HG03558 (cell line): ENCODE measurements around the gene RNF145.

Source experiments
- ATAC-seq: cut with Tn5 transposase; IDR thresholded peaks from one replicate; pipeline ENCODE4 v1.9.1; 2021; ENCODE audit warnings: moderate number of reproducible peaks; ENCODE audit not compliant: unreplicated experiment; ENCODE audit errors: extremely low read depth

The RNF145 gene

GRCh38 chr5:159198063-159199036 lies 11.0 kb downstream of the RNF145 start:
- peak; percentile 81 for ATAC-seq

DNA sequence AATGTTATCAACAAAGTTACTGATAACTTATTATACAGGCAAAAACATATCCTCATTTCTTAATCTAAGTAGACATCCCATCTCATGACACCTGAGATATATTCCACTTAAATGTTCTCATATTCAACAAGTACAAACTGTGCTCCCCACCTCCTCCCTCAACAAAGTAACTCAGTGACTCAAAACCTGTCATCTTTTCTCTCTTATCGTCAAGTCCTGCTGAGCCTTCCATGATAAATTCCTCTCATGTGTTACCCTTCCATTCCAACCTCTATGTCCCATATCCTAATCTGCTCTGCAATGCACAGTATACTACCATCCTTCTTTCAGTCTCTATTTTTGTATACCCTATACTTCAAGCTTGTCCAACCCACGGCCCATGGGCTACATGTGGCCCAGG lies 13.6 kb downstream of the RNF145 start:
- no peak for ATAC-seq

- no peak for ATAC-seq
These were observed 19.2 kb downstream of the RNF145 start for GRCh38 chr5:159190170-159190569.

DNA sequence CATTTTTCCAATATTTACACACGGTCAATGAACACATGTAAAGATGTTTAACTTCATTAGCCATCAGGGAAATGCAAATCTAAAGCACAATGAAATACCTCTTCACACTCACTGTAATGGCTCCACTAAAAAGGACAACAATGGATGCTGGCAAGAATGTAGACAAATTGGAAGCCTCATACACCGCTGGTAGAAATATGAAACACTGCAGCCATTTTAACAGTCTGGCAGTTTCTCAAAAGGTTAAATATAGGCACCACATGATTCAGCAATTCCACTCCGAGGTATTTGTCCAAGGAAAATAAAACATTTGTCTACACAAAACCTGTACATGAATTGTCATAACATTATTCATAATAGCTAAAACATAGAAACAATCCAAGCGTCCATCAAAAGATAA lies 20.0 kb downstream of the RNF145 start:
- no peak for ATAC-seq

DNA sequence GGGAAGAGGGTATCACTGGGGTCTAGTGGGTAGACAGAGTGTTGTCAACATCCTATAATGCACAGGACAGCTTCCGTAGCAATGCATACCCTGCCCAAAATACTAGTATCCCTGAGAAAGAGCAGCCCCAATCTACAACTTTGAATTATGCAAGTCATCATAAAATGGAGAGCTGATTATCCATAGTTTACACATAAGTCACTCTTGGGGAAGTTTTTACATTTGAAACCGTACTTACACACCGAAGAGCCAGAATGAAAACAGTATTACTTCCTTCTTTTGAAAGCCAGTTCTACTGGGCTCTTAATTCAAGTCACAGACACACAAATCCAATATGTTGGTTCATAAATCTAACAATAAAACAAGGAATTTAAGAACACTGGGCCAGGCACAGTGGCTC lies 21.6 kb downstream of the RNF145 start:
- no peak for ATAC-seq

DNA sequence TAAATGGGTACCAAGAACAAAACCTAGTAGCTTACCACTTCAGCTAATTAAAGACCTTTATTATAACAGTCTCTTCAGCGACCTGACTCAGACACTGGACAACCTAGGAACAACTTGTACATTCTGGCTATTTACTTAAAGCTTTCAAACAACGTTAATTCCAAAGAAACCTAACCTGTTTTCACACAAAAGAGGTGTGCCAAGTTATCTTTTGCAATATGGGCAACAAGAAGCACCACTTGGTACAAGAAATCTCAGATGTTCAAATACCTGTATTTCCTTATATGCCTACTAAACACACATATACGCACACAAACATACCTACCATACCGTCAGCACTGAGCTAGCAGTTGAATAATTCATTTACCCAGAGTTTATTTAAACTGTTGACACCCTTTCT lies 23.0 kb downstream of the RNF145 start:
- ATAC-seq, result no peak

DNA sequence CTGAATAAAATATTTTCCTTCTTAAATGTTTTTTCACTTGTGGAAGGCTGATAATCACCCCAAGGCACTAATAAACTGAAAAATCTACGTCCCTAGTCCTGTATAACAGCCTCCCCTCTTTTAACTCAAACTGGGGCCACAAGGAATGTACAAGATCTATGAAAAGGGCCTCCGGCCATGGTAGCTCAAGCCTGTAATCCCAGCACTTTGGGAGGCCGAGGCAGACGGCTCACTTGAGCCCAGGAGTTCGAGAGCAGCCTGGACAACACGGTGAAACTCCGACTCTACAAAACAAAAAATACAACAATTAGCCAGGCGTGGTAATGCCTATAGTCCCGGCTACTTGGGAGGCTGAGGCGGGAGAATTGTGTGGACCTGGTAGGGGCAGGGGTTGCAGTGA lies 23.6 kb downstream of the RNF145 start:
- ATAC-seq, result no peak

DNA sequence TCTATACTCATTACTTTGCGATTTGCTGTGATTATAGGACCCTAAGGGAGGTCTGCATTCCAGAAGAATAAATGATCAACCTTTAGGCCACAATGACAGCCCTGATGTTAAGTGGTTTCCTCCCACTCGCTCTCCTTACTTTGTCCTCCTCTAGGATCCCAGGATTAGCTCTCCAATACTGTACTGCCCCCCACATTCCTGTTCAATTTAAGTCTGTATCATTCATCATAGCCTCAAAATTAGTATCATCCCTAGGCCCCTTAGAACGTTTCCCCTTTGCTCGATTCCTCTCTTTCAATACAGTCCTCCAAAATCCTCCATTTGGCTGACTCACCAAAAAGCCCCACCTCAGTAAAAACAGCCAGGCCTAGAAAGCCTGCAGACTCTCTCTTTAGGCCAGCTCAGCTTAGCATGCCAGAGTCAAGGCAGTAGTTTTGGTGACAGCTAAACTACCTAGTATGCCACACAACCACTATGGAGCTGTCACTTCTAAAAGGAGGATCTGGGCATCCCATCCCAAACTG lies 24.4 kb downstream of the RNF145 start:
- ATAC-seq, result peak; percentile 36

- ATAC-seq, result no peak
These were observed 25.1 kb downstream of the RNF145 start for GRCh38 chr5:159184236-159184635.

DNA sequence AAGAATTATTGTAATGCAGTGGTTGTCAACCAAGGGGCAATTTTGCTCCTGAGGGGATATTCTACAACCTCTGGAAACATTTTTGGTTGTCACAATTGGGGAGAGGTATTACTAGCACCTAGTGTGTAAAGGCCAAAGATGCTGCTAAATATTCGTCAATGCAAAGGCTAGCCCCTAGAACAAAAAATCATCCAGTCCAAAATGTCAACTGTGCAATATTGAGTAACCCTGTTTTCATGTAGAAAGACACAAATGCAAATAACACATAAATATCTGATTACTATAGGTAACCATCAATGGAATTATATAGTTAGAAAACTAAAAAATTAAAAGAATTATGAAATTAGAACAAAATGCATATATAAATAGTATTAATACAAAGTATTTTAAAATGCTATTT lies 26.1 kb downstream of the RNF145 start:
- no peak for ATAC-seq

DNA sequence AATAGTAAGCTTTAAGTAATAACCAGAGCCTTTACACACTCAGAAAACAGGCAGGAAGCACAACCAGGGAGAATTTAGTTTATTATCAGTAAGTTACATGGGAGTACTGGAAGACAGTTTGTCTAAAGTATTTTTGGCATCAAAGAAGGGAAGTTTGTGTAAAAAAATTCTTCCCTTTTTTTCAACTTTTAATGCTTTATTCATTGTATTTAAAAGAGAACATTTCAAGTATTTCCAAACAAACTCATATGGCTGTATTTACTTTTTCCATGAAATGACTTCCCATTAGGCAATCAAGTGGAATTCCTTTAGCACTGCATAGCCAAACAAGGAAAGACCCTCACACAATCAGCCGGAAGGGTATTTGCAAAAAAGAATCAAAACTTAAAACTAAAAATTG lies 26.7 kb downstream of the RNF145 start:
- no peak for ATAC-seq

DNA sequence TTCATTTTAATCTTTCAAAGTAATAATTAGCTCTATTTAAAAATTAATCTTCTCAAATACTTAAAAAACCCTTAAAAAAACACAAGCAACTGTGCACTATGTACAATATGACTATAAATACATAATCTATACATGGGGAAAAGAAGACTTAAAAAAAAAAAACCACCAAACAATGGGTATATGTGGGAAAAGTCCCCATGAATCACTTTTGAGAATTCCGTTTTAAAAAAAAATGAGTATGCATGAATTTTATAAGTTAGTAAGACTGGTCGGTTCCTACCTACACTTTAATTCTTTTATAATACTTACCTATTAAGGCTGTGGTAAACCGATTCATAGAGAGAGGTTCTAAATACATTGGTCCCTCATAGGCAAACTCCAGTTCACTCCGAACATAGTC lies 27.7 kb downstream of the RNF145 start:
- ATAC-seq, result no peak

GRCh38 chr5:159181152-159181551 lies 28.2 kb downstream of the RNF145 start:
- no peak for ATAC-seq

GRCh38 chr5:159179529-159180305 lies 29.6 kb downstream of the RNF145 start:
- no peak for ATAC-seq

- ATAC-seq, result peak; percentile 52
These were observed 30.4 kb downstream of the RNF145 start for GRCh38 chr5:159178978-159179377.

DNA sequence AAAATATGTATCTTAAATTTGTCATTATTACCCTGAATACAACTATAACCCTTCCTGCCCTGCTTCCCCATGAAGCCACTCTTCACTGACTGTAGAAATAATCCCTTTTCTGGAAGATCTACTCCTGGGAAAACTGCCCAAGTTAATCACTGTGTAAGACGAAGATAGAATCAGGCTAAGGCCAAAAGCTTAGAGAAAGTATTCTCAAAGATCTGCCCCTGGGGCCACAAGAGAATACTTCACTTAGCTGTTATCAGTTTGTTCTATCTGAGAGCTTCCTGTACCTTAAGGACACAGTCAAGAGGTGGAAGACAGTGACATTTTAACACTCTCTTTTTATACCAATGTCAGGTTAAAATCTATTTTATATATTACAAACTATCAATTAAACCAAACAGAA lies 33.8 kb downstream of the RNF145 start:
- ATAC-seq, result no peak

DNA sequence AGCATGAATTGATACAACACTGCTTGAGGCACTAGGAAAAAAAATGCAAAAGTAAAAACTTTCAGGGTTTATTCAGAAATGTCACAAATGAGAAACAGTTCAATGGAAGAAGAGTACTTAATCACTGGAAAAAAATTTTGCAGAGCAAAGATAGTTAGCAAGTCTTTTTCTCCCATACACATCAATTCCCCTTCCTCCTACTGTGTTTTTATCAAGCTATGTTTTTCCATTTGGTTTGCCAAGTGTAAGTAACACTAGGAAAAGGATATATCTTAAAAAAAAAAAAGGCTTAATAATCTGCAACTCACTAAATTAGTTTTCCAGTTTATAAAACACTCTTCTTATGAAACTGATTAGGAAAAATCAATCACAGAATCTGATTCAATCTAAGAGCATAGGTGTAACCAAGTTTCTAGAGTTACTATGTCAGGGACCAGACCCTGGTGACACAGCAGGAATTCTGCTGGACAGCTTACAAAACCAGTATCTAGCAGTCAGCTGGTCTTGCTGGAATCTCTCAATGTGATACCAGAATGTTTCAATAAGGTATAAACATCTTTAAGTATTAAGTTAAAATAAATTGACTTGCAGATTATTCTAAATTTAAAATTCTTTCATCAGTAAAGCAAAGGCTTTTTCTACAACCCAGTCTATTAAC lies 34.7 kb downstream of the RNF145 start:
- no peak for ATAC-seq

DNA sequence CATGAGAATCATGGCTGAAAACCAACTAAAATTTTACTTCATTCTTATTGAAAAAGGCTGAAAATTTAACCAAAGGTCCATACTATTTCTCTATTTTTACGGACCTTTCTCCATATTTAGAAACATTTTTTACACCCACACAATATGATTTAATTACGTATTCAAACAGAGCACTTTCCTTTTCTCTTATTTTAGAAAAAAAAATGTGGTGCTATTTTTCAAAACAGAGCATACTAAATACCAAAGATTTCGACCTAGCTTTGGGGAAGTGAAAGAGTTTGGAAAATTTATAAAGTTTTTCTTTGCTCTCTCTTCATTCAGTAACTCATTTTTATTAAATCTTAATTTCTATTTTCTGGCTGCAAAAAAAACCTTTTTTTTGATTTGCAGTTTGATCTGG lies 38.1 kb downstream of the RNF145 start:
- no peak for ATAC-seq

- ATAC-seq, result no peak
These were observed 39.3 kb downstream of the RNF145 start for GRCh38 chr5:159170021-159170420.

DNA sequence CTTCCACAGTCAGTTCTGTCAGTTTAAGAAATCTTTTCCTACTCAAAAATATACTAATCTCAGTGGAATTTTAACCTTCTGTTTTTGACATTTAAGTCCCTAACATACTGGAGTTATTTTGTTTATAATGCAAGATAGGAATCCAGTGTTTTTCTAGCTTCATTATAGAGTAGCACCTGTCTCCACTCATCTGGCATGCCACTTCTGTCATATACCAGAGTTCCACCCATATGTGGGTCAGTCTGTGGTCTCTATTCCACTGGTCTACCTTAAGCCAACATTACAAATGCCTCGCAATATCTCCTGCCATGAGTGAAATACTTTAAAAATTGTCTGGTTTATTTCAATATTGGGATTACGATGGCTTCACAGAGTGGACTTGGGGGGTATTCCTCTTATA lies 42.9 kb downstream of the RNF145 start:
- no peak for ATAC-seq

DNA sequence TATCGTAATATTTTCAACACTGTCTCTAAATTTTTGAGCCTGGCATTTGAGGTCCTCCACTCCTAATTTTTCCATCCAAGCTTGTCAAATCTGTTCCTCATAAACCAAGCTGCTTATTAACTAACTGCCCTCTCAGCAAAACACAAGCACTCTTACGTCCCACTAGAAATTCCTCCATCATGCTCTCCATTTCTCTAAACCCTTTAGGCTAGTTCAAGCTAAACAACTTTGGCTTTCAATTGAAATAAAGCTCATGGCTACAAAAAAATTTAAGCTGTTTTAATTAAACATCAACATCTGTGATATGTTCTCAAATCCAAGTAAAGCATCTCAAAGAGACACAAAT lies 45.7 kb downstream of the RNF145 start:
- ATAC-seq, result no peak
